Testis (tissue), 2 donors: ENCODE measurements around the gene TTC27.
"Not testable (repeated sequence)": the region's sequence is repeated elsewhere in the genome, so short reads cannot be mapped to it uniquely, and the experiment has no call there.

Source experiments
- CTCF ChIP-seq, 3 experiments: fragments of 450-650 bp in 2 of 3; fragments of 200-600 bp in 1 of 3; sonication (generic) in 1 of 3; IDR thresholded peaks; one replicate each; pipeline ENCODE4 v1.5.1; 2016 to 2019; ENCODE audit warnings: antibody characterized with exemption in 3 of 3, mild to moderate bottlenecking in 2 of 3, moderate library complexity in 1 of 3
- POLR2A ChIP-seq: fragments of 450-650 bp; IDR thresholded peaks from one replicate; pipeline ENCODE4 v1.6.1; 2017; ENCODE audit warnings: antibody characterized with exemption, mild to moderate bottlenecking, moderate library complexity

DNA sequence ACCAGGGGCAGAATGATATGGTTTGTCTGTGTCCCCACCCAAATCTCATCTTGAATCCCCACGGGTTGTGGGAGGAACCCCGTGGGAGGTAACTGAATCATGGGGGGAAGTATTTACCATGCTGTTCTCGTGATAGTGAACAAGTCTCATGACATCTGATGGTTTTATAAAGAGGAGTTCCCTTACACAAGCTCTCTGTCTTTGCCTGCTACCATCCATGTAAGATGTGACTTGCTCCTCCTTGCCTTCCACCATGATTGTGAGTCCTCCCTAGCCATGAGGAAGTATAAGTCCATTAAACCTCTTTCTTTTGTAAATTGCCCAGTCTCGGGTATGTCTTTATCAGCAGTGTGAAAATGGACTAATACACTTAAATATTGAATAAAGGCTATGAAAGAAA, 218.4 kb downstream of the TTC27 start:
- TF ChIP-seq CTCF (IDR thresholded peaks at IDR 0.05); POLR2A: not testable (repeated sequence)
